HG03196 (cell line): ENCODE data around the gene TSSK2.

Experiments
- ATAC-seq: cut with Tn5 transposase; IDR thresholded peaks from one replicate; pipeline ENCODE4 v1.9.1; 2021; ENCODE audit not compliant: unreplicated experiment

The TSSK2 gene

DNA sequence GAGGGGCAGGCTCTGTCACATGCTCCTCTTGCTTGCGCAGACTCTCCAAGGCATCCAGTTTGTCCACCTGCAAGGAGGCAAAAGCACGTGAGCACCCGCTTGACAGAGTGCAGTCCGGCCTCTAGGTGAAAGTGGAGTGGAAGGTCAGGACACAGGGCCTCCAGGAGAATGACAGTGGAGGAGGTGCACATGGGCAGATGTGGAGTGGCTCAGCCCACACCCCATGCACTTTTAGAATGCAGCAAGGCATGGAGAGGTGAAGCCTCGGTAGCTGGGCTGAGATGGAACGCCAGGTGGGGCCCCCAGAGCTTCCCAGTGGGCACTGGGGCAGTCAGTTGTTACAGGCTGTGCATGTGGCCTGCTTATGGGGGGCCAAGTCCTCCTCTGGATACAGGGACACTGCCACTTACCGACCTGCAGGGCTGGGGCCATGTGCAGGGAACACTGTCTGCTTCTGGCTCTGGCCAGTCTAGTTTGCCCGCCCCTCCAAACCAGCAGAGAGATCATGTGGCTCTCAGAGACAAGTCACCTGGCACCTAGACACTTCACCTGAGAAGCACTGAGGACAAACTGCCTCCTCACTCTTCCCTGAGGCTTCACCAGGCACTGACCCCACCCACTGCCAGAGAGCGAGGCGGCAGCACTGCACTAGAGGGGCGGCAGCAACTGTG lies 49.8 kb downstream of the TSSK2 start:
- ATAC-seq, result no peak

DNA sequence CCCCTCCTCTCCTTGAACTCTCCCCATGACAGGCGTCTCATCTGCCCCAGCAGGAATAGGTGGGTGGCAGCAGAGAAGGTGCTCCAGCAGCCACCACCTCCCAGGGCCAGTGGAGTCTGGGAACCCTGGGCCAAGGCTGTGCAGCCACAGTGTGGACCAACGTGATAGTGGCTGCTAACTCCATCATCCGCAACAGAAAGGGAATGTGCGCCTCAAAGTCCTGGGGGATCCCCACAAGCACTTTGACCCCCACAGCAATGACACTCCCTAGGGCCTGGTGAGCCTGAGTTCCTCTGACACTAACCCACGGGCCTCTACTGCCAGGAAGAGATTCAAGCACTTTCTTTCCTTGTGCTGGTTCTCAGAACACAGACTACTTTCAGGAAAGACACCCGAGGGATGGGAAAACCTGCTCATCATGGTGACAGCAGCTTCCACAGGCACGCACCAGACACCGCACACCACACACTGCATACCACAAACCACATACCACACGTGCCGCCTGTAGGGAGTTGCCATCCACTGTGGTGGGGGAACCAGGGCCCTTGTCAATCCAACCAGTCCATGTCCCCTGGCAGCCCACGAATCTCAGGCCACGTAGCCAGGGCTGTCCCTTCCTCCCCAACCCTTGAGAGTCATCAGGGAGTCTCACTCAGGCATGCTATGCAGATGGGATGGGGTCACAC lies 50.8 kb downstream of the TSSK2 start:
- ATAC-seq, result no peak
